ENCODE results near the gene S1PR3.

The S1PR3 gene

GRCh38 chr9:89012294-89013042 lies 21.2 kb downstream of the S1PR3 start:
- TF ChIP-seq, protein P1, sequence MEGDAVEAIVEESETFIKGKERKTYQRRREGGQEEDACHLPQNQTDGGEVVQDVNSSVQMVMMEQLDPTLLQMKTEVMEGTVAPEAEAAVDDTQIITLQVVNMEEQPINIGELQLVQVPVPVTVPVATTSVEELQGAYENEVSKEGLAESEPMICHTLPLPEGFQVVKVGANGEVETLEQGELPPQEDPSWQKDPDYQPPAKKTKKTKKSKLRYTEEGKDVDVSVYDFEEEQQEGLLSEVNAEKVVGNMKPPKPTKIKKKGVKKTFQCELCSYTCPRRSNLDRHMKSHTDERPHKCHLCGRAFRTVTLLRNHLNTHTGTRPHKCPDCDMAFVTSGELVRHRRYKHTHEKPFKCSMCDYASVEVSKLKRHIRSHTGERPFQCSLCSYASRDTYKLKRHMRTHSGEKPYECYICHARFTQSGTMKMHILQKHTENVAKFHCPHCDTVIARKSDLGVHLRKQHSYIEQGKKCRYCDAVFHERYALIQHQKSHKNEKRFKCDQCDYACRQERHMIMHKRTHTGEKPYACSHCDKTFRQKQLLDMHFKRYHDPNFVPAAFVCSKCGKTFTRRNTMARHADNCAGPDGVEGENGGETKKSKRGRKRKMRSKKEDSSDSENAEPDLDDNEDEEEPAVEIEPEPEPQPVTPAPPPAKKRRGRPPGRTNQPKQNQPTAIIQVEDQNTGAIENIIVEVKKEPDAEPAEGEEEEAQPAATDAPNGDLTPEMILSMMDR (IDR thresholded peaks at IDR 0.05; ENCODE audit: borderline replicate concordance, extremely low read depth, low read length, poor library complexity, severe bottlenecking), result no peak
- TF ChIP-seq EZH2 (IDR thresholded peaks at IDR 0.05; ENCODE audit: borderline replicate concordance, low read depth, low read length, severe bottlenecking), result no peak
- H3K9me3 ChIP-seq (ENCODE audit: insufficient read depth, low read length, severe bottlenecking), result no peaks in the 10 kb centered on the region
- no peaks in the 10 kb centered on the region for H3K79me2 ChIP-seq (ENCODE audit: insufficient read depth, low read length)
- H3K4me3 ChIP-seq (ENCODE audit: low read depth in 1 of 2, low read length in 2 of 2), result no peak overlapping the region
- no peaks in the 10 kb centered on the region for H3K27me3 ChIP-seq (ENCODE audit: insufficient read depth, low read length, poor library complexity)
- H3K4me2 ChIP-seq (ENCODE audit: insufficient read depth, low read length), result no peak overlapping the region
- no peak overlapping the region for H3K9ac ChIP-seq (ENCODE audit: low read depth, low read length)
- H3K27ac ChIP-seq (ENCODE audit: low read length), result no peak overlapping the region
- no peak overlapping the region for H2AFZ ChIP-seq (ENCODE audit: low read depth, low read length)
- ATAC-seq (ENCODE audit: insufficient read depth, low read depth) (no peak), DNase-seq (no peak)
- no peaks in the 10 kb centered on the region for H3K36me3 ChIP-seq (ENCODE audit: insufficient read depth, low read length)
- H3K4me1 ChIP-seq (ENCODE audit: insufficient read depth, low read length), result no peaks in the 10 kb centered on the region
- H4K20me1 ChIP-seq (ENCODE audit: insufficient read depth, low read length), result no peaks in the 10 kb centered on the region

DNA sequence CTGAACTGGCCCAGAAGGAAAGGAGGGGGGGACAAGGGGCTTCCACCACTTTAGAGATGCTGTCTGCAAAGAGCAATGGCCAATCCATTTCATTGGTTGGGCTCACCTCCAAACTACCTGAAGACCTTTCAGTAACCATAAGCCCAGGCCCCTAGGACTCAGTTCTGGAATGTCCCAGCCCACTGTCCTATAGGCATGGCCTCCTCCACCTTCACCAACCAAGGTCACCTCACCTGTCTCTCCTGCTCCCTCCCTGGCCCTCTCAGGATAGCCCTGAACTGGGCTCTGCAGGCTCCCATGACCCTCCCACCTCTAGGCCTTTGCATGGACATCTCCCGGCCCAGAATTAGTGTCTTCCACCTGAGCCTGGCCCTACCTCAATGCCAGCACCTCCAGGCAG lies 22.4 kb downstream of the S1PR3 start:
- Histone ChIP-seq H3K4me1 (ENCODE audit: insufficient read depth, low read length) (no peaks in the 10 kb centered on the region), H3K4me3 (ENCODE audit: low read depth in 1 of 2, low read length in 2 of 2) (no peak overlapping the region), H4K20me1 (ENCODE audit: insufficient read depth, low read length) (no peaks in the 10 kb centered on the region), H3K27ac (ENCODE audit: low read length) (no peak overlapping the region), H3K9me3 (ENCODE audit: insufficient read depth, low read length, severe bottlenecking) (no peaks in the 10 kb centered on the region), H2AFZ (ENCODE audit: low read depth, low read length) (no peak overlapping the region), H3K79me2 (ENCODE audit: insufficient read depth, low read length) (no peaks in the 10 kb centered on the region), H3K36me3 (ENCODE audit: insufficient read depth, low read length) (no peaks in the 10 kb centered on the region), H3K4me2 (ENCODE audit: insufficient read depth, low read length) (no peak overlapping the region), H3K9ac (ENCODE audit: low read depth, low read length) (no peak overlapping the region), H3K27me3 (ENCODE audit: insufficient read depth, low read length, poor library complexity) (no peaks in the 10 kb centered on the region)
- TF ChIP-seq EZH2 (IDR thresholded peaks at IDR 0.05; ENCODE audit: borderline replicate concordance, low read depth, low read length, severe bottlenecking), result no peak
- ATAC-seq (ENCODE audit: insufficient read depth, low read depth) (no peak), DNase-seq (no peak)

DNA sequence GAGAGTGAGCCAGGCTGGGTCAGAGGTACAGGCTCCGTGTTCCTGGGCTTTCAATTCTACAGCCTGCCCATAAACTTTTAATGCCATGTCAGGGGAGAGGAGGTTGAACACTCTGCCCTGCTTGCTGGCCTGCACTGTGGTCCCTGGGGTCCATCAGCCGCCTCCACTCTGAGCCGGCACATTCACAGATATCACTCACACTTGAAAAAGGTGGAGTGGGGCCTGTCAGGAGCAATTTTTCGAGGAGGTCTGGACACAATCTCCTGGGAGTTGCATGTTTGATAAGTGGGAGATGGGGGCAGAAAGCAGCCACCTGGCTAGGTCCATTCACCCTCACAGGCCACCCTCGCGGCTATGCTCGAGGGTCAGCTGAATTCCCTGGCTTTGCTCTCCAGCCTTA lies 22.9 kb downstream of the S1PR3 start:
- Histone ChIP-seq H2AFZ (ENCODE audit: low read depth, low read length) (no peak overlapping the region), H3K4me1 (ENCODE audit: insufficient read depth, low read length) (no peaks in the 10 kb centered on the region), H3K4me3 (ENCODE audit: low read depth in 1 of 2, low read length in 2 of 2) (no peak overlapping the region), H3K27me3 (ENCODE audit: insufficient read depth, low read length, poor library complexity) (no peaks in the 10 kb centered on the region), H3K9me3 (ENCODE audit: insufficient read depth, low read length, severe bottlenecking) (no peaks in the 10 kb centered on the region), H3K4me2 (ENCODE audit: insufficient read depth, low read length) (no peak overlapping the region), H3K36me3 (ENCODE audit: insufficient read depth, low read length) (no peaks in the 10 kb centered on the region), H3K27ac (ENCODE audit: low read length) (no peak overlapping the region), H3K79me2 (ENCODE audit: insufficient read depth, low read length) (no peaks in the 10 kb centered on the region), H3K9ac (ENCODE audit: low read depth, low read length) (no peak overlapping the region), H4K20me1 (ENCODE audit: insufficient read depth, low read length) (no peaks in the 10 kb centered on the region)
- no peak for TF ChIP-seq EZH2 (IDR thresholded peaks at IDR 0.05; ENCODE audit: borderline replicate concordance, low read depth, low read length, severe bottlenecking)
- TF ChIP-seq, protein P1 (IDR thresholded peaks at IDR 0.05; ENCODE audit: borderline replicate concordance, extremely low read depth, low read length, poor library complexity, severe bottlenecking), result no peak
- ATAC-seq (ENCODE audit: insufficient read depth, low read depth) (no peak), DNase-seq (no peak)

DNA sequence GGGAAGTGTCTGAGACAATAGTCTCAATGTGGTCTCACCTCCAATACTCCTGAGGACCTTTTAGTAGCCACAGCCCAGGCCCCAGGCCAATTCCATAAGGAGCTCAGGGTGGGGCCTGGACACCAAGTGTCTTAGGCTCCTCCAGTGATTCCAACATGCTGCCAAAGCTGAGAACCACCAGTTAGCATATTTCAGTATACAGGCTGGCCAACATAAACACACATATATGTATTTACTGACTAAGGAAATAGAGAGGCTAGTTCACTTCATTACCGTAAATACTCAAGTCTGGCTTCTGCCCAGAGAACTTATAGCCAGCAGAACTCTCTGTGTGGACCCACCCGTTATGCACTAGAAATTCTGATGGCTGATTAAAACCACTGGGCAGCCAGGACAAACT lies 24.1 kb downstream of the S1PR3 start:
- no peaks in the 10 kb centered on the region for H3K36me3 ChIP-seq (ENCODE audit: insufficient read depth, low read length)
- H4K20me1 ChIP-seq (ENCODE audit: insufficient read depth, low read length), result no peaks in the 10 kb centered on the region
- no peaks in the 10 kb centered on the region for H3K27me3 ChIP-seq (ENCODE audit: insufficient read depth, low read length, poor library complexity)
- H3K4me1 ChIP-seq (ENCODE audit: insufficient read depth, low read length), result no peaks in the 10 kb centered on the region
- no peaks in the 10 kb centered on the region for H3K9me3 ChIP-seq (ENCODE audit: insufficient read depth, low read length, severe bottlenecking)
- no peak overlapping the region for H3K27ac ChIP-seq (ENCODE audit: low read length)
- ATAC-seq (ENCODE audit: insufficient read depth, low read depth) (no peak), DNase-seq (no peak)
- H3K4me3 ChIP-seq (ENCODE audit: low read depth in 1 of 2, low read length in 2 of 2), result no peak overlapping the region
- TF ChIP-seq, protein P1 (IDR thresholded peaks at IDR 0.05; ENCODE audit: borderline replicate concordance, extremely low read depth, low read length, poor library complexity, severe bottlenecking), result no peak
- TF ChIP-seq EZH2 (IDR thresholded peaks at IDR 0.05; ENCODE audit: borderline replicate concordance, low read depth, low read length, severe bottlenecking), result no peak
- H3K4me2 ChIP-seq (ENCODE audit: insufficient read depth, low read length), result no peak overlapping the region
- H2AFZ ChIP-seq (ENCODE audit: low read depth, low read length), result no peak overlapping the region
- H3K79me2 ChIP-seq (ENCODE audit: insufficient read depth, low read length), result no peaks in the 10 kb centered on the region
- H3K9ac ChIP-seq (ENCODE audit: low read depth, low read length), result no peak overlapping the region
